Left ventricle myocardium superior (tissue), 1 donor: ENCODE measurements around the gene SLFN12L. TPM values are rescaled to one million over a fixed set of nuclear protein-coding genes. Genes with fewer than 3 reads are reported as not detected.
A peak's percentile ranks its signal among the peaks of the same experiment; 100 is the strongest.
"Not testable (repeated sequence)": the region's sequence is repeated elsewhere in the genome, so short reads cannot be mapped to it uniquely, and the experiment has no call there.

Source experiments
- ATAC-seq: fragments of 200-7000 bp; cut with Tn5 transposase; one replicate; pipeline ENCODE4 v1.9.1; 2020; ENCODE audit warnings: mild to moderate bottlenecking, moderate library complexity
- DNase-seq: peaks from one replicate; pipeline ENCODE4 v3.0.0-alpha.2; 2020
- intact Hi-C: fragments of 100-400 bp; cut with micrococcal nuclease; formaldehyde crosslinking; loops from one replicate; pipeline ENCODE4 v1.11.0; 2022
- total RNA-seq: library from RNA; stranded (reverse); fragmentation: NEBNext Ultra II Directional; extraction: Animal tissue kit (Norgen Biotek cat#: 25700); gene quantifications from one replicate; pipeline ENCODE4 v1.2.1, GENCODE V29; 2021
- donor health status: DM: no; HTN: yes; CAD: no; lungs with severe emphysema.

SLFN12L gene
- total RNA-seq, 1 donor from 2014 or later, result 0.32 TPM

DNA sequence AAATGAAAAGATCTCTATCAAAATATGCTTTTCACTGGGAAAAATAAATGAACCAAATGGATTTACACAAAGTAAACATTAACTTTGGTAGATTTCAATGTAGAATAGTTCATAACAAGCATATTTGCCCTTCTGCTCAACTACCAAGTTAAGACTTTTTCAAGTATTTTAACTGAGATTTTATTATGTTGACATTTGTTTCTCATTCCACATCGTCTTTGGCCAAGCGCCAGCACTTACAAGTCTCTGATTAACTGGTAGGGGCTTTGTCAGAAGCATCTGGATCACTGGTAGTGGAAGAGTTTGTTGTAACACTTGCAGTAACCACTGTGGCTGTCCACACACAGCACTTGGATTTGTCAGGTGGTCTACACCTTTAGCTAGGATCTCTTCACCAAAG is 22.9 kb downstream of the SLFN12L start:
- intact Hi-C loops, result no loop called here
- DNase-seq, result no peak
- ATAC-seq, result no peak

DNA sequence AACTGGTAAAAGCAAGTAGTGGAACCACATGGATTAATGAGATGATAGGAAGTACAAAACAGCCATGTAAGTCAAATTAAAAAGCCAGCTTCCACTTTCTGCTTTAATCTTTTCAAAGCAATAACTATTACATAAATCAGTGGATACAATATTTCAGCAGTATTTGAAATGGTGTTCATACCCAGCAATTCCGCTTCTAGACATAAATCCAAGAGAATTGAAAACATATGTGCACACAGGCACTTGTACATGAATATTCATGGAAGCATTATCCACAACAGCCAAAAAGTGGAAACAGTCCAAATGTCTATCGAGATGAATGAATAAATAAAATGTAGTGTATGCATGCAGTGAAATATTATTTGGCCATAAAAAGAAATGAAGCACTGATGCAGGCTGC is 27.4 kb downstream of the SLFN12L start:
- ATAC-seq, result no peak
- no peak for DNase-seq
- intact Hi-C loops, result no loop called here

DNA sequence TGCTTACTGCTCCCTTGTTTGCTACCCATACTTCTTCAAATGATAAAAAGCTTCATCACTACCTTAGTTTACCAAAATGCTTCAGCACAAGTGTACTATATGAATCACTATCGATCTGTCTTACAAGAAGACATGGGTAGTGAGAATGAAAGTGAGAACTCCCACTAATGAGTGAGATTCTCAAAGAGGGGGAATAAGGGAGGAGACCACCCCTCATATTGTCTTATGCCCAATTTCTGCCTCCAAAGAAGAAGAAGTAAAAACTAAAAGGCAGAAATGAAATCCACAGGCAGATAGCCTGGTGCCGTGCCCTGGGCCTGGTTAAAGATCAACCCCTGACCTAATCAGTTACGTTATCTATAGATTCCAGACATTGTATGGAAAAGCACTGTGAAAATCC is 29.8 kb downstream of the SLFN12L start:
- DNase-seq, ATAC-seq, intact Hi-C loops: not testable (repeated sequence)

DNA sequence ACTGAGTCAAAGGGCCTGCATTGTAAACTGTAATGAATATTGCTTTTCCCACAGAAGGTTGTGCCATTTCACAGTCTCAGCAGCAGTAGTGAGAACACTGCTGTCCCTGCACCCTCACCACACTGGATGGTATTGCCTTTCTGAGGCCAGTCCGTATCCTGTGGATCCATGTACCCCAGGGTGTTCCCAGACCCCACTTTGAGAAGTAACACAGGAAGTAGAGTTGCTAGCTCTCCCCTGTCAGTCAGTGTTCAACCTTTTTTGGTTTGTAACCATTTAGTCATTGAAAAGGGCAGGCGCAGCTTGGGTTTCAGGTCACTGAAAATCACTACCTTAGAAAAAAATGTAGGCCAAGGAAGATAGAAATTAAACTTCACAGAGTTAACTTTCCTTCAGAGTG is 37.9 kb downstream of the SLFN12L start:
- no peak for DNase-seq
- intact Hi-C loops, result no loop called here
- no peak for ATAC-seq

DNA sequence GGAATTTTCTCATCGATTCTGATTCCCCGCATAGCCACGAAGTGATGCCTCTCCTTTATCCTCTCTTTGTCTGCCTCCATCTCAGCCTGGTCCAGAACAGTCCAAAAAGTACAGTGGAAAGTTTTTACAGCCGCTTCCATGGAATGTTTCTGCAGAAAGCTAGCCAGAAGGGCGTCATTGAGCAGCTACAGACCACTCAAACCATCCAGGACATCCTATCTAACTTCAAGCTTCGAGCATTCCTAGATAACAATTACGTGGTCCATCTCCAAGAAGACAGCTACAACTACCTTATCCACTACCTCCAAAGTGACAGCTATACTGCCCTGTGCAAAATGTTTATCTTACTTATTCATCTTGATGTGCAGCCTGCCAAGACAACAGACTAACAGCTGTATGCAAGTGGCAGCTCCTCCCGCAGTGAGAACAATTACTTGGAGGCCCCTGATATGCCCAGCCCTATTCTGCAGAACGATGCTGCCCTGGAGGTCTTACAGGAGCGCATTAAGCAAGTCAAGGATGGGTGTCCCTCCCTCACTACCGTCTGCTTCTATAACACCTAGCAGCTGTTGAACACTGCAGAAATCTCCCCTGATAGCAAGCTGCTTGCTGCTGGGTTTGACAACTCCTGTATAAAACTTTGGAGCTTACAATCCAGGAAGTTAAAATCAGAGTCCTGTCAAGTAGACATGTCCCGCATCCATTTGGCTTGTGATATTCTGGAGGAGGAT is 38.9 kb downstream of the SLFN12L start:
- DNase-seq, result no peak
- ATAC-seq, result no peak
- intact Hi-C loops, result no loop called here

DNA sequence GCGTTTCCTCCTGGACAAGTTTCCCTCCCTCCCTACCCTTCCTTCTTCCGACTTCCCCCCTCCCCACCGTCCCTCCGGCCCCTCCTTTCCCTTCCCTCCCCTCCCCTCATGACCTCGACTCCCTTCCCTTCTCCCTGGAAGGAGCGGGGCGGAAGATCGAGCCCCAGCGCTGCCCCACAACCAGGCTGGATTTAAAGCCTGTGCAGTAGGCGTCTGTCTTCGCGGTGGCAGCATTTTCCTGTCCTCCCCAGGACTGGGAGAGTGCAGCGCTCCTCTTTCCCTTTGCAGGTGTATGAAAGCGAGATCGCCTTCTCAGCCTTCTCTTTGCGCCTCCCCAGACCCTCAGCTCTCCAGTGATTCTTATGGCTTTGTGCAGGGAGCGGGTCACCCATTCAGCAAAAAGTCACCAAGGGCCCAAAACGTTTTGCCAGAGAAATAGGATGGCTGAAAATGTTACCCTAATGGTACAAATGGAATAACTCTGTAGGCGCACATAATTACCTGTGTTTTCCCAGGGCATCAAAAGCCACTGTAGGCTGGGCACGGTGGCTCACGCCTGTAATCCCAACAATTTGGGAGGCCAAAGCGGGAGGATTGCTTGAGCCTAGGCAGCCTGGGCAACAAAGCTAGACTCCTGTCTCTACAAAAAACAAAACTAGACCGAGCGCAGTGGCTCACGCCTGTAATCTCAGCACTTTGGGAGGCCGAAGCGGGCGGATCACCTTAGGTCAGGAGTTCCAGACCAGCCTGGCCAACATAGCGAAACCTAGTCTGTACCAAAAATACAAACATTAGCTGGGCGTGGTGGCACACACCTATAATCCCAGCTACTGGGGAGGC is 40.8 kb downstream of the SLFN12L start:
- intact Hi-C loops, result no loop called here
- no peak for ATAC-seq
- no peak for DNase-seq

DNA sequence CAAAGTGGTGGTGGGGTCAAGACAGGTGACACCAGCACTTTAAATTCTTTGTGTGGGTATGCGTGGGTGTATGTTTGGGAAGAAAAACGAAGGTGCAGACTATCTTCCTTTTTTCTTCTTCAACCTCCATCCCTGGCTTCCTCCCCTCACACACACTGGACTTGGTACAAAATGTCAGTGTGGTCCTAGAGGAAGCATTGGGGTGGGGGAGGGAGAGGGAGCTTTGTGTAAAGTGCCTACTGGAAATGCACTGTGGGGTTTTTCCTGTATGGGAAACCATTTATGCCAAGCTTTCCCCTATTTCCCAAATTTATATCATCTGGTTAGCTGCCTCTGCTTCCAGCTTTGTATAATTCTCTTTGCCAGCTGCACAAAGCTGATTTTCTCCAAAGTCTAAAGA is 44.4 kb downstream of the SLFN12L start:
- no peak for DNase-seq
- no peak for ATAC-seq
- intact Hi-C loops, result no loop called here

DNA sequence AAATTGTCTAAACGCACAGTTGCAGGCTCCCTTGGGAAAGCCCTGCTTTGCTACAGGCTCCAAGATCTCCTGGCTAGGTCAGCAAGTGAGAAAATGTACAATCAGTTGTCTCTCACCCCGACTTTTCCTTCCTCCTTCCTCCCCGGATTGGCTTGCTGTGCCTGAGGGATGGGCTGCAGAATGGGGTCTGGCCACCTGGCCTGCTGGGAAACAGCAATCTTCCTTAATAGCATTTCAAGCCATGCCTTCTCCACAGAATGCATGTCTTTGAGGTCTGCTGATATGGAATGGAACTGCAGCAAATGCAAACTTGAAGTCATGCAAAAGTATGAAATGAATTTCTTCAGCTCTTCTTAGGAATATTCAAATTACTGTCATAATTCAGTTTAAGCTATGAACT is 46.1 kb downstream of the SLFN12L start:
- ATAC-seq, result no peak
- no peak for DNase-seq
- intact Hi-C loops, result no loop called here

DNA sequence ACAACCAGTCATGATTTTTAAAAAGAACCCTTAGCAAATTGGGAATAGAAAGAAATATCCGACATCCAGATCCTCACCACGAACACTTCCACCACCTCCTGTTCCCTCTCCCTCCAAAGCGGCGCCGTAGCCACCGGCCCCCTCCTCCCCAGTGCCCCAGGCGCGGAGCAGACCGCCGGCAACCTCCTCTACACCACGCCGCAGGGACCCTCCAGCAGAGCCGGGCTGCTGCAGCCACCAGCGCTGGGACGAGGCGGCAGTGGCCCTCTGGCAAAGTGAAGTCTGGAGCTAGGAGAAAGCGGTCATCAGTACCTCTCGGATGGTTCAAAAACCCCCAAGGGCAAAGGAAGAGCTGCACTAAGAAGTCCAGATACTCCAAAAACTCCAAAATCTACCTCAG is 47.5 kb downstream of the SLFN12L start:
- intact Hi-C loops, result no loop called here
- DNase-seq (no peak), ATAC-seq (no peak)

DNA sequence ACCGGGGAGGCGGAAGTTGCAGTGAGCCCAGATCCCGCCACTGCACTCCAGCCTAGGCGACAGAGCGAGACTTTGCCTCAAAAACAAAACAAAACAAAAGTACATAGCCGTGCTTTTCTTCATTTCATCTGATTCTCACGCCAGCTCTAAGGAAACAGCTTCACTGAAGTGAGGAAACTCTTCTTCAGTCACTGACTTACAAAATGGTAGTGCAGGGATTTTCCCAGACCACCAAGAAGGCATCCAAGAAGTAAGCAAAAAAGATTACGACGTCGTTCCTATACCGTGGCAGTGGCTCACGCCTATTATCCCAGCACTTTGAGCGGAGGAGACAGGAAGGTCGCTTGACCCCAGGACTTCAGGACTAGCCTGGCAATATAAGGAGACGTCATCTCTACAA is 48.5 kb downstream of the SLFN12L start:
- DNase-seq (no peak), ATAC-seq (no peak)
- intact Hi-C loops, result no loop called here

DNA sequence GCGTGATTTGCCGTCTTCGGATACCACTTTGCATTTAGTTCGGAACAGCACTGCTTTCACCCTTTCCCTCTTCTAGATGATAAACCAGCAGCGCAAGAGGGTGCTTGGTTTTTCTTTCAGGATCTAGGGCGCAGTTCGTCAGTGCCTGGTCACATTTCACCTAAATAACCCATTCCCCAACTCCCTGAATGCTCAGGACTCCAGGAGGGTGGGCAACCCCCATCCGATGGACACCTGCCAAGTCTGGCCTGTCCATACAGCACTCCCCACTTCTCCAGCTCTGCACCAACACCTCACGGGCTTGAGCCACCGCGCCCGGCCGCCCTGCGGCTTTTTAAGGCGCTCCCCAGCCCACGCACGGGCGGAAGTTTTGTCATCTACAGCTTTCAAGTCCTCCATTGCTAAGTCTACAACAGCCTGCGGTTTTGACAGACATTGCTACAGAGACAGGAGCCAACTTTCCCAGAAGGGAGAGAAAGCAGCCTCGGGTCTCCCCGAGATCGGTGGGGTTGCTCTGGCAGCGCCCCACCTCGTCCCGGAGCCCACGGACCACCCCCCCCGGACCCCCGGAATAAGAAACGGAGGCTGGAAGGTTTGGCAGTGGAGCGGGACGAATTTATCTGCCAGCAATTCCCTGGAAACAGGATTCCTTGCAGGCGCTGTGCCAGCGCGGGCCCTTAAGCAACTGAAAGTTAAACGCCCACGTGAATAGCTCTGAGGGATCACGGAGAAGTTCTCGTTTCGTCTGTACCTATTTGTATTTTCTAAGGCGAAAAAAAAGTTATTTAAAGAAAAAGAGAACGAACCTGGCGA is 50.4 kb downstream of the SLFN12L start:
- intact Hi-C loops, result no loop called here

DNA sequence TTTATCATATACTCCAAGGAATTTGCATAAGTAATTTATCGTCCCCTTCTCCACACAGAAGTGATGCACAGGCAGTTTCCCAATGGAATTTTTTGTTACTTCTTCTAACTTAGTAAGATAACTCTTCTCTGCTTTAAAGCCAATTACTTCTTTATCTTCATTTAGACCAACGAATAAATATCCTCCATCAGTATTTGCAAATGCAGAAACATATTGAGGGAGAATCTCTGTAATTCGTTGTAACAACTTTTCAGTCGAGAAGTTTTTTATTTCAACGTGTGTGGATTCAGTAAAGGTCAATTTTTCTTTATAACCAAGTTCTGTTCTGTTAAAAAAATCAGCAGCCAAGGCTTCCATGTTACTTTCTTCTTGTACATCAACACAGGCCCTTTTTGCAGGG is 58.2 kb downstream of the SLFN12L start:
- DNase-seq (no peak), ATAC-seq (no peak)
- intact Hi-C loops, result no loop called here

More for the DNA sequence above, 50.4 kb downstream of the SLFN12L start:
- ATAC-seq (peak; percentile 81), DNase-seq (peak; percentile 67)

DNA sequence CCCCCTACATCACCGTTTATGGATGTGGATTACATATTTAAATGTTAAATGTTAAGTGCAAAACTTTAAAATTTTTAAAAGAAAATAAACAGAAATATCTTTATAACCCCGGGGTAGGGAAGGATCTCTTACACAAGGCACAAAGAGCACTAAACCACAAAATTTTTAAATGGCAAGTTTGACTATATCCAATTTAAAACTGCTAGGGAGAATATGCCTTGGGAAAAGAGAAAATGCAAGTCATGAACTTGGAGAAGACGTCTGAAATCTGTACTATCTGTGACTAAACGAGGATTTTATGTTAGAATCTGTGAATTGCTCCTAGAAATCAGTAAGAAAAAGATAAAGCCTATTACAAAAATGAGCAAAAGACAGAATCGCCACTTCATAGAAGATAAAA is 60.2 kb downstream of the SLFN12L start:
- DNase-seq (no peak), ATAC-seq (no peak)
- intact Hi-C loops, result no loop called here

DNA sequence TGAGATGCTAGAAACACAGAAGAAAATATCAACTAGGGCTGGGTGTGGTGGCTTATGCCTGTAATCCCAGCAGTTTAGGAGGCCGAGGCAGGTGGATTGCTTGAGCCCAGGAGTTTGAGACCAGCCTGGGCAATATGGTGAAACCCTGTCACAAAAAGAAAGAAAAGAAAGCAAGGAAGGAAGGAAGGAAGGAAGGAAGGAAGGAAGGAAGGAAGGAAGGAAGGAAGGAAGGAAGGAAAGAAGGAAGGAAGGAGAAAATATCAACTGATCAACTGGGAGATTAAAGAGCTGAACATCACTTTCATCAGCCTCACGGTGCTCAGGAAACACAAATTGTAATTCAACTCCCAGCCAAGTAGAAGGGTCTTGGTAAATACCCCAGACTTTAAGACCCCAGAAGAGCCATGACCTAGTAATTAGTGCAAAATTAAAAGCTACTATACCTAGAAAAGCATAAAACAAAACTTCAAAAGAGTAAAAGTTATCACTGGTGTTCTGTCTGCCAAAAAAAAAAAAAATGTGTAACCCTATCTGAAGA is 61.1 kb downstream of the SLFN12L start:
- intact Hi-C loops, result no loop called here
- DNase-seq (no peak), ATAC-seq (no peak)

DNA sequence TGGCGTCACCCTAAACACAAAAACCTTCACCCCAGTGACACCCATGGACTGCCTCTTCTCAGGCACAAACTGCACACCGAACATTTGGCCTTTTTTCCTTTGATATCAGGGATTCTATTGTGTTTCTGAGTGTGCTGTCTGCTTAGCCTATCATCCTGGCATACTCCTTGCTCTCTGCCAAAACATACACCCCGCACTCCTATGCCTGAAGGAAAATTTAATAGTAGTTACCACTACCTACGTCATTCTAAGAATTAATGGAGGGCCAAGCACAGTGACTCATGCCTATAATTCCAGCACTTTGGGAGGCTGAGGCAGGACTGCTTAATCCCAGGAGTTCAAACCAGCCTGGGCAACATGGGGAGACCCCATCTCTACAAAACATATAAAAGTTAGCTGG is 69.0 kb downstream of the SLFN12L start:
- DNase-seq (no peak), ATAC-seq (no peak)
- intact Hi-C loops, result no loop called here

DNA sequence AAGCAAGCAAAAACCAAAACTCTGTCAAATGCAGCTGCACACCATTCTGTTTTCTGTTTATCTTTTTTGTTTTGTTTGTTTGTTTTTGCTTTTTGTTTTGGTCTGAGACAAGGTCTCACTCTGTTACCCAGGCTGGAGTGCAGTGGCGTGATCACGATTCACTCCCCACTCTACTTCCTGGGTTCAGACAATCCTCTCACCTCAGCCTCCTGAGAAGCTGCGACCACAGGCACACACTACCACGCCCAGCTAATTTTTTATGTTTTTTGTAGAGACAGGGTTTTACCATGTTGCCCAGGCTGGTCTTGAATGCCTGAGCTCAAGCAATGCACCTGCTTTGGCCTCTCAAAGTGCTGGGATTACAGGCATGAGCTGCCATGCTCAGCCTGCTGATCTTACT is 69.7 kb downstream of the SLFN12L start:
- no peak for ATAC-seq

DNA sequence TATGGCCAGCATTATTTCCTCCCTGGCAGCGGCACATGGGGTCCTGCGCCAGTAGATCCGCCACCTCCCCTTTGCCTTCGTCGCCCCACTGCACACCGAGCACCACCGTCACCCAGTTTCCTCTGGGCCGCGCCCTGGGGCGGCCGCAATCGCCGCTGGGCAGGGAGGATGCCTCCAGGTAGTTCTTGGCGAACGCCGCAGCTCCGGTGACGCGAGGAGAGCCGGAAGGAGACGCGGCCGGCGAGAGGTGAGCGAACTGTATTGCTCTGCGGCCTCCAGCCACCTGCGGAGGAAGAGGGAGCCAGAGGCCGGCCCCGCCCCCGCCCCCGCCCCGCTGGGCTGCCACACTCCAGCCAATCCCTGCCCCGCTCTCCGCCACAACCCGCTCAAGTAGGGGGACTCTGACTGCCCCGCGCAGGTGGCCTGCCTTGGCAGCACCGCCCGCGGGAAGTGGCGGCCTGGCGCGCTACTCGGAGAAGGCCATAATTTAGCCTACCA is 77.1 kb downstream of the SLFN12L start:
- peak; percentile 66 for ATAC-seq
- intact Hi-C loops, result no loop called here
- peak; percentile 37 for DNase-seq

More for the DNA sequence above, 69.7 kb downstream of the SLFN12L start:
- intact Hi-C loops, result no loop called here
- DNase-seq, result no peak

DNA sequence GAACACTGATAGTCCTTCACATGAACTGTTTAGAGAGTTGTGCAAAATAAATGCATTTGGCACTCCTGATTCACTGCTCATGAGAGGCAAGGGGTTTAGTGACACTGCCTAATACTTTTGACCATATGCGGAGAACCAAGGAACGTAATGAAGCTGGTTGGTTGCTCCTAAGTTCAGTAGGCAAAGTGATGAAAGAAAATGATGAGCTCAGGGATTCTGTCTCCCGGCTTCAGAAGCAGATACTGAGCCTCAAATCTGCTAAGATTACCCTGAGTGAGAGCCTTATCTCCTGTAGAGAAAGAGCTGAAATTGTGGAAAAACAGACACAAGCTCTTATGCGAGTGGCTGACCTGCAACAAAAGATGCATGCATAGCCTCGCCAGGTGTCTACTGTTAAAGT is 83.4 kb downstream of the SLFN12L start:
- intact Hi-C loops, DNase-seq, ATAC-seq: not testable (repeated sequence)

DNA sequence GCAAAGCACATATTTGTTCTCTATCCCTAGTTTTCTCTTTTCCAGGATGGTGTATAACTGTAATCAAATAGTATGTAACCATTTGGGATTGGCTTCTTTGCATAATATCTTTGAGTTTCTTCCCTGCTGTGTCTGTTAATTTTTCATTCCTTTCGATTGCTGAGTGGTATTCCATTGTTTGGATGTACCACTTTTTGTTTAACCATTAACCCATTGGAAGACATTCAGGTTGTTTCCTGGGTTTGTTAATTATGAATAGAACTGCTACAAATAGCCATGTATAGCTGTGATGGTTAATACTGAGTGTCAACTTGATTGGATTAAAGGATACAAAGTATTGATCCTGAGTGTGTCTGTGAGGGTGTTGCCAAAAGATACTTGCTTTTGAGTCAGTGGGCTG is 84.3 kb downstream of the SLFN12L start:
- DNase-seq (no peak), ATAC-seq (no peak)
- intact Hi-C loops, result no loop called here
